Activated T-helper 1 cell treated with anti-CD3 and anti-CD28 coated beads, Interleukin-2, amount 50 U/mL, for 16 hours (primary cell): ENCODE measurements around the gene CDCA3.

Experiments
- DNase-seq, 2 donors: peaks; one replicate each; pipeline ENCODE4 v3.0.0-alpha.2; 2020; ENCODE audit warnings: low read depth in 1 of 2, low spot score in 1 of 2

CDCA3 gene

DNA sequence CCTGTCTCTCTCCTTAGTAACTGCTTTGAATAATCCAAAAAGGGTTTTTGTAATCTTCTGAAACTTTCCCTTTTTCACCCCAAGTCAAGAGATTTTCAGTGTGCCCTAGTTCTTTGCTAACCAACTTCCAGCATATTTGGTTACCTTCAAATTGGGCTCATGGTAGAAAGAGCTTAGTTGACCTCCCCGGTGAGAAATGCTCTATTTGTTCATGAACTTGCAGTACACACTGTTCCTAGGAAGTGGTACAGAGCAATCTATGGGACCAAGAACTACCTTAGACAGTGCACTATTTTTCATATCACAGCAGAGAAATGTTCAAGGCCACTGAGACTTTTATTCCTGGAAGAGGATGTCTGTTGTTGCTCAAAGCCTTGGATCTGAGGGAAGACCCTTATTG, 2.5 kb upstream of the CDCA3 start:
- no peak for DNase-seq

DNA sequence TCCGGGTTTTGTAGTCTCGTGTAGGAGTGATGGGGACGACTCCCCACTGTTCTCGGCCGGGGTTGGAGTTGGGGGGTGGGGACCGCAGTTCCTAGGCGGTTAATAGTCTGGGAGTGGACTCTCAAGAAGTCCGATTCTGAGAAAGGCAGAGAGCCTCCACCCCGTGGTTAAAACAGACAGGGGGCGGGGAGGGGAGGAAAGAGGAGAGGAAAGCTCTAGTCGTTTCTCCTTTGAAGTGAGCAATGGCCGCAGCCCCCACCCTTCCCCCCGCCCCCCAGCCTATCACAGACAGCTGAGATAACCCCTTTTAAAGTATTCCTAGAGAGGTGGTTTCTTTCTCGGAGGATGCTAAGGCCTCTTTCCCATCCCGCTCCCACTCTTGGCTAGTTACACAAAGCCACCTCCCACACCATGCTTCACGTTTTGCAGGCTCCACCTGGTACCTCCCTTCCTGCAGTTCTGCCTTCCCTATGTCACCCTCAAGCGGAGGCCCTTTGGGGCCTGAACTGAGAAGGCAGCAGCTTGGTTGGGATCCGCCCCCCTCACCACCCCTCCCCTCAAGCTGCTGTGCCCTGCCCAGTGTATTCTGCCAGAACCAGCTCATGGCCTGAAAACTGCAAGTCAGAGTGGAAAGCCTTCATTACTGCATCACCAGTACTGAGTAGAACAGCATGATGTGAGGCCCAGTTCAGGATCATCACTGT, 1.7 kb upstream of the CDCA3 start:
- DNase-seq = peak in 1 of 2 donors; percentile 52

DNA sequence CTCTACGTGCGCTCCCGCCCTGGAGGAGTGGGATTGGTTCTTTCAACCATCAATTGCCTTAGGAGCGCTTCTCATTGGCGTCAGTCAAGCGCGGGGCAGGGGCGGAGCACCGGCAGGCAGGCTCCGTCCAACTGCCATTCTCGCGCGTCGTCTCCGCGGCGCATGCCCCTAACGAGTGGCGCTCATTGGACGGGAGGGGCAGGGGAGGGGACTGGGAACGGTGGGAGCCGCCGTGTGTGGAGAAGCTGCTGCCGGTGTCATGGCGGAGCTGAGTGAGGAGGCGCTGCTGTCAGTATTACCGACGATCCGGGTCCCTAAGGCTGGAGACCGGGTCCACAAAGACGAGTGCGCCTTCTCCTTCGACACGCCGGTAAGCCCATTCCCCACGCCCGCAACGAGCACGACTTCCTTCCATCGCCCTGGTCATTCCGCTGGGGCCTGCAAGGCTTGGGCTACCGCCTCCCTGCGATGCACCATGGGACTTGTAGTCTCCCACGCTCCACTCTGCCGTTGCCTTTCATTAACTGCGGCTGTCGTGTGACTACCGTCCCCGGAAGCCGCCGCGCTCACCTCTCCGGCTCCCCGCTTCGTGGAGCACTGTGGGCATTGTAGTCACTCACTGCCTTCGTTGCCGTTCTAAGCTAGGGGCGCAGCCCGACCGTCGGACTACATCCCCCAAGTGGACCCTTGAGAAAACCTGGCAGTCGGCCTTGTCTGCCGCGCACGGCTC, 1.0 kb upstream of the CDCA3 start, which contains the start of gene USP5:
TSS of gene USP5 (plus strand) at position 230 of the 730 bp plus-strand sequence. CDS start at position 260, 30 bp downstream.
- DNase-seq = peak; percentile 93 to 98

DNA sequence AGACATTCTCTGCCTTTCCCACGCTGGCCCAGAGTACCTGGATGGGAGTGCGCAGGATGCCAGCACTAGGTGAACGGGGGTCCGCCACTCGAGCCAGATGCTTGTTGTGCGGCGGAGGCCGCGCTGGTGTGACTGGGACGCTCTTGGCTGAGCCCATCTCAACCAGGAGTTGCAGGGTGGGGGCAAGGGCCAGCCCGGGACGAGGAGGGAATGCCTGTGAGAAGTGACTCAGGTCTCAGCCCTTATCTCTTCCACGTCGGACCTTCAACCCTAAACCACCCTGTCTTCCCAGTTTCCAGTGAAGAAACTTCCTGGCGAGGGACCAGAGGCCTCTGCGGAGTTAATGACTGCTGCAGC, 312 bp downstream of the CDCA3 start:
- no peak for DNase-seq

DNA sequence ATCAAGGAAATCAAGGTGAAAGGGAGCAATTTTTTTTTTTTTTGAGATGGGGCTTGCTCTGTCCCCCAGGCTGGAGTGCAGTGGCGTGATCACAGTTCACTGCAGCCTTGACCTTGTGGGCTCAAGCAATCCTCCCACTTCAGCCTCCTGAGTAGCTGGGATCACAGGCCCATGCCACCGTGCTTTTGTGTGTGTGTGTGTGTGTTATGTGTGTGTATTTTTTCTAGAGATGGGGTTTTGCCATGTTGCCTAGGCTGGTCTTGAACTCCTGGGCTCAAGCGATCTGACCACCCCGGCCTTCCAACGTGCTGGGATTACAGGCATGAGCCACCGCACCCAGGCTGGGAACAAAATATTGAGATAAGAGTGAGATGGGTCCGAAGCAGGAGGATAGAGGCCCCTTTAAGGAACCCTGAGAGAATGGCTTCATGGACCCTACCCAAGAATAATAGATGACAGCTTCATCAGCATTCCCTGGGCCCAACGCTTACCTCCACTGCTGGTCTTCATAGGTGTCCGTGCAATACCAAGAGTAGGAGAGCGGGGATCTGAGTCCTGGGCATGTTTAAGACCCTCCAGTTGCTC, 1.0 kb downstream of the CDCA3 start:
- no peak for DNase-seq

DNA sequence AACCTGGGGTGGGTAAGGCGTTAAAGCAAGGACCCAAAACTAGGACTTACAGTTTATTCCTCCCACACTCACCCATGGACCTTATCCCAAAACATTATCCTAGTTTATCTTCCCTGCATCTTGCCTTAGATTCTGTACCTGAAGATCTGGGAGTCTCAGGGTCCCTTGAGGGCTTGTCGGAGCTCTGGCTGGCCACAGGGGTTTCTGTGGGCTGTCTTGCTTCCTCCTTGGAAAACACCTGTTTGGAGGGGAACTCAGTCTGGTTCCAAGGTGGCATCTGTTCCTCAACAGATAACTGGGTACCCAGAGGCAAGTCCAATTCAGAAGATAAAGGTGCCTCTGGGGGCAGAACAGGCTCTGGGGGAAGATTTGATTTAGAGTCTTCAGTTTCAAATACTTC, 1.7 kb downstream of the CDCA3 start:
- DNase-seq = no peak

DNA sequence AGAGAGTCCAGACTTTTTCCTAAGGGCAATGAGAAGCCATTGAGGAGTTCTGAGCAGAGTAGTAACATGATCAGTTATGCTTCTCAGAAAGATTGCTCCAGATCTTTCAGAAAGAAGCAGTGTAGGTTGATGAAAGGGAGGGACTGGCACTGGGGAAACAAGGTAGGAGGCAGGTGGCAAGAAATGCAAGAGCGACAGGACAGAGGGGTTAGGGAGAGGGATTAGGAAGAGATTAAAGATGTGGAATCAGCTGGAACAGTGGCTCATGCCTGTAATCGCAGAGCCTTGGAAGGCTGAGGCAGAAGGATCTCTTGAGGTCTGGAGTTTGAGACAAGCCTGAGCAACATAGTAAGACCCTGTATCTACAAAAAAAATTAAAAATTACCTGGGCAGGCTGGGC, 3.4 kb downstream of the CDCA3 start:
- no peak for DNase-seq

DNA sequence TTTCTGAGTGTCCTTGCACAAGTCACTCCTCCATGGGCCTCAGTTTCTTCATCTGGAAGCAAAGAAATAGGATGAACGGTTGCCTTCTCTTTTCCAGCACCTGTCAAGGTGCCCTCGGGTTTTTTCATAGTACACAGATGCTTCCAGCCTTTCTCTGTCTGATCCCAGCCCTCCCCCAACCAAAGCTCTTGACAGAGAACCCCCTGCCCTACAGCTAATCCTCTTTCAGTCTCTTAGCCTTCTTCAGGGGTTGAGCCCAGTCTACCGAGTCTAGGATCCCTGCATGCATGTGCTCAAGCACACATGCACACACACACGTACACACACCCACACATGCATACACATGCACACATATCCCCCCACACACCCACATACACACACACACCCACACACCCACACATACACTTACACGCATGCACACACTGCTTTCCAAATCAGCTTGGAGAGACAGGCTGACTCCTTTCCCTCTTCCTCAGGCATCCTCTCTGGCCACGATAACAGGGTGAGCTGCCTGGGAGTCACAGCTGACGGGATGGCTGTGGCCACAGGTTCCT, 4.7 kb downstream of the CDCA3 start:
- no peak for DNase-seq

DNA sequence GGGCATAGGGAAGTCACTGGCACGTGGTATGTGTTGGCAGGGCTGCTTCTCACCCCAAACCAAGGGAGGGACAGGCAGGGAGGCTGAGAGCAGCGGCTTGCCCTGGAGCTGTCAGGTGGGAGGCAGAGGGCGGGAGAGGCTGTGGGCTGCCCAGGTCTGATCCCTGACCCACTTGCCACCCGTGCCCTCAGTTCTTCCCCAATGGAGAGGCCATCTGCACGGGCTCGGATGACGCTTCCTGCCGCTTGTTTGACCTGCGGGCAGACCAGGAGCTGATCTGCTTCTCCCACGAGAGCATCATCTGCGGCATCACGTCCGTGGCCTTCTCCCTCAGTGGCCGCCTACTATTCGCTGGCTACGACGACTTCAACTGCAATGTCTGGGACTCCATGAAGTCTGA, 5.7 kb downstream of the CDCA3 start:
- no peak for DNase-seq

DNA sequence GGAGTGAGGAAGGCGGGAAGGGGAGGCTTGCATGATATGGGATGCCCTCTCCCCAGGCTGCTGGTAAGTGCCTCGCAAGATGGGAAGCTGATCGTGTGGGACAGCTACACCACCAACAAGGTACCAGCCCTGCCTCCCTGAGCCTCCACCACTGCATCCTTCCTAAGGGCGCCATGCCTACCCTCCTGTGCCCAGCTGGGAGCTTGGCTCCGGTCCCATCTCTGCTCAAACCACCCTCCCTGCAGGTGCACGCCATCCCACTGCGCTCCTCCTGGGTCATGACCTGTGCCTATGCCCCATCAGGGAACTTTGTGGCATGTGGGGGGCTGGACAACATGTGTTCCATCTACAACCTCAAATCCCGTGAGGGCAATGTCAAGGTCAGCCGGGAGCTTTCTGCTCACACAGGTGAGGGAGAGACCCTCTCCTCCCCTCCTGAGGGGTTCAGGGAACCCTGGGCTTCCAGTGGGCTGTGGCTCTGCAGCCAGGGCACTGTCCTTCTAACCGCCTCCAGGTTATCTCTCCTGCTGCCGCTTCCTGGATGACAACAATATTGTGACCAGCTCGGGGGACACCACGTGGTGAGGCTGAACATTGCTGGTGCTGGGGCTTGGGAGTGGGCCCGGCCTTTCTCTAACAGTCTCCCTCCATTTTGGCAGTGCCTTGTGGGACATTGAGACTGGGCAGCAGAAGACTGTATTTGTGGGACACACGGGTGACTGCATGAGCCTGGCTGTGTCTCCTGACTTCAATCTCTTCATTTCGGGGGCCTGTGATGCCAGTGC, 7.8 kb downstream of the CDCA3 start:
- DNase-seq = no peak

DNA sequence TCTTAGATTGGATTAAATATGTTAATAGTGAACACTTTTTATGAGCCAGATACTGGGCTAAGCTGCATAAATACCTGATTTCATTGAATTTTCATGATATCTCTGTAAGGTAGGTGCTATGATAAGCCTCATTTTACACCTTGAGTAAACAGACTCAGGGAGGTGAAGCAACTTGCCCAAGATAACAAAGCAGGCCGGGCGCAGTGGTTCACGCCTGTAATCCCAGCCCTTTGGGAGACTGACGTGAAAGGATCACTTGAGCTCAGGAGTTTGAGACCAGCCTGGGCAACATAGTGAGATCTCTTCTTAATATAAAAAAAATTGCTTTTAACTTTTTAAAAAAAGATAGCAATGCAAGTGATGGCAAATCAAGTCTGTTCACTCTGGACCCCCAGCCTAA, 9.0 kb downstream of the CDCA3 start:
- DNase-seq = no peak

DNA sequence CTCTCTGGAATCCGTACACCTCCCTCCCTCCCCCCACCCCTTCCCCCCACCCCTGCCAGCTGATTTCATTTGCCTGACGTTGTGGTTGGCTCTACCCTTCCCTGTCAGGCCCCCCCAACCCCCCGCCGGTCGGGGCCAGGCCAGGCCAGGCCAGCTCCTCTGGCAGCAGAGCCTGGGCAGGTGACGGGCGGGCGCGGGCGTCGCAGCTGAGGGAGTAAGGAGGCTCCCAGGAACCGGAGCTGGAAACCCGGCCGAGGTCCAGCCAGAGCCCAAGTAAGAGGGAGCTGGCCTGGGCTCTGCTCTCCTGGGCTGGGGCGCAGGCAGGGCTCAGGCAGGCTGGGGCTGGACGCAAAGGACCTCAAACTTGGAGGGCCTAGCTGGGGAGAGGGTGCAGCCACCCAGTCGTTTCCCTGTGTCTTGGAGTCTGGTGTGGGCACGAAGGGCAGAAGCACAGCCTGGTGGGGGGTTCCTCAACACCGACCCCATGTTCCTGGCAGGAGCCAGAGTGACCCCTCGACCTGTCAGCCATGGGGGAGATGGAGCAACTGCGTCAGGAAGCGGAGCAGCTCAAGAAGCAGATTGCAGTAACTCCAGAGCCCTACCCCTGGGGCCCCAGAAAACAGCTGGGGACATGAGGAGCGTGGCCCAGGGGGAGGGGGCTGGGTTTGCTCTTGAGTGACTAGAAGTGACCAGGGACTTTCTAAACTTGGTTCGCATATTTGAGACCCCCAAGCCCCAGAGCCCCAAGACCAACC, 10.1 kb downstream of the CDCA3 start, which contains the start of gene GNB3:
TSS of gene GNB3 (plus strand) at position 165 of the 755 bp plus-strand sequence. CDS start at position 528, 363 bp downstream.
- DNase-seq = no peak

DNA sequence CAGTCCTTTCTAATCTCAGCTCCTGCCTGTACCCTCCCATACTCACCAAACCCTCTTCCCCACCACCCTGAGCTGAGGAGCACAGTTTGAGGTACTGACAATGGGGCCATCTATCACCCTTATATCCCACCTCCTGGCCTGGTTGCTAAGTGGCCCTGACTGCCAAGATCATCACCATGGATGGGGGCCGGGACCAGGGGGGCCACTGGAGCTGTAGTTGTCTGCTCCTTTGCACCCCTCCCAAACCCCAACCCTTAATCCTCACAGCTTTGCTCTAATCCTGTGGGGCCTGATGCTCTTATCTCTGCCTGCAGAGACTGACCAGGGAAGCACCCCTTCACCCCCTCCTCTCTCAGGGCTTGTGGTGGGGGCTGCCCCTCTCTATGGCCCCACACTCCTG, 10.8 kb downstream of the CDCA3 start:
- no peak for DNase-seq

DNA sequence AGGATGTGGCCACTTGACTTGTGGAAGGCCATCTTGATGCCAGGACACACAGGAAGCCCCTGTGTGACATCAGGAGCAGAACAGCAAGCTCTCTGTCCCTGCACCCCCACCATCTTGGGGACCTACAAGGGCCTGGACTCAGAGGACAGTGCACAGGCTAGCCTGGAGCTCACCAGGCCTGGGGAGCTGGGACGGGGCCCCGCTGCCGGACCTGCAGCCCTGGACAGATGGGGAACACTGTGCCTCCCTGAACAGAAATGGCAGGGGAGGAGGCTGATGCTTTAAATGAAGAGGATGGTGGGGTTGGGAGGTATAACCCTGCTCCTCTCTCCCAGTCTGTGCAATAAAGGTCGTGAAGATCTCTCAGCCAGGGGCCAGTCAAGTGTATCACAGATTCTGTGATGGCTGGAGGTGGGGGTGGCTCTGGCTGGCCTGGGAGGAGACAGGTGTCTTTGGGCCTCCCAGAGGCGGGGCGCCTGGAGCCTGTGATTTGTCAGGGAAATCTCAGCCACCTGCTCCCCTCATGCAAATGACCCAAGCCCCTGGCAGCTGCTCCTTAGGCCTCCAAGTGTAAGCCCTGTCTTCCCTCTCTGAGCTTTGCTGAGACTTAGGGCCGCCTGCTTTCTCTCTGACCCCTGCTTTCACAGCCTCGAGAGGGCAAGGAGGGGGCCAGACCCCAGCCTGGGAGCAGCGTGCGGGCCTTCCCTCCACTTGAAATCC, 11.4 kb downstream of the CDCA3 start:
- no peak for DNase-seq

DNA sequence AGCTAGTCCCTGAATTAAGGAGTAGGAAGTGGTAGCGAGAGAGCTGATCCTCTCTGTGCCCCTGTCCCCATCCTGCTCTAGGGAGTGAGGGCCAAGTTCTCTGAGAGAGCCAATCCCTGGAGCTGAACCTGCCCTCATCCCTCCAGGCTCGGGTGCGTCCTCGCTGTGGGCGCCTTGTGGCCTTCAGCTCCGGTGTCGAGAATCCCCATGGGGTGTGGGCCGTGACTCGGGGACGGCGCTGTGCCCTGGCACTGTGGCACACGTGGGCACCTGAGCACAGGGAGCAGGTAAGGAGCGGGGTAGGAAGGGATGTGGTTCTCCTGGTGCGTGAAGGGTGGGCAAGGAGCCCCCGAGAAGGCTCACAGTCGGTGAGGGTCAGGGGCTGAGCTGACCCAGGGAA, 12.2 kb downstream of the CDCA3 start:
- DNase-seq = no peak

DNA sequence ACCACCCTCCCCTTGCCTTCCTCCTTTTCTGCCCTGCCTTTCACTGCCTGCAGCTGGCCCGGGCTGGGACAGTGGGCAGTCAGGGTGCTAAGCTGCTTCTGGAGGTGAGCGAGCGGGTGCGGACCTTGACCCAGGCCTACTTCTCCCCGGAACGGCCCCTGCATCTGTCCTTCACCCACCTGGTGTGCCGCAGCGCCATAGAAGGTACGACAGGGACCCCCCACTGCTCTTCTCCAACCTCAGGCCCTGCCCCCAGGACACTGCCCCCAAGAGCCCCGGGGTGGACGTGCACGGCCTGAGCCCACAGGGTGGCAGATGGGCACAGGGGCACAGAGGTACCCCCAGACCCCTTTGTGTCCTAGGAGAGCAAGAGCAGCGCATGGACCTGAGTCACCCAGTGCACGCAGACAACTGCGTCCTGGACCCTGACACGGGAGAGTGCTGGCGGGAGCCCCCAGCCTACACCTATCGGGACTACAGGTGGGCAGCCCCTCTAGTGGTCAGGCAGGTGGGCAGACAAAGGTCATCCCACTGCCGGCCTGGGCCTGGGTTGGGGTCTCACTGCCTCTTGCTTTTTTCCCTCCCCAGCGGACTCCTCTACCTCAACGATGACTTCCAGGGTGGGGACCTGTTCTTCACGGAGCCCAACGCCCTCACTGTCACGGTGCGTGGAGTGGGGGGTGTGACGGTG, 13.6 kb downstream of the CDCA3 start:
- DNase-seq = no peak

DNA sequence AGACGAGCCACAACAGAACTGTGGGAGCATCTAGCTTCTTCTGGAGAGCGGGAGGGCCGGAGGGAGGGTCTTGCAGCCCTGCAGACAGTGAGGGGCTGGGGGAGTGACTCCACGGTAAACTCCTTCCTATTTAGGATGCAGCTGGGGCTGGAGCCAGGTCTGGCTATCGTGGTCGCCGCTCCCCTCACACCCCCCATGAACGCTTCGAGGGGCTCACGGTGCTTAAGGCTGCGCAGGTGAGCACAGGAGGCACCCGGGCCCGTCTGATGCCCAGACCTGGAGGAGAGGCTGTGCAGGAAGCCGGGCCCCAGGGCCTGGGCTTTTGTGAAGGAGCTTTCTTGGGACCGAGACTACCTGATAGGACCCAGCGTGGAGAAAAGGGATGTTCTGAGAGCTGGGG, 14.2 kb downstream of the CDCA3 start:
- no peak for DNase-seq

DNA sequence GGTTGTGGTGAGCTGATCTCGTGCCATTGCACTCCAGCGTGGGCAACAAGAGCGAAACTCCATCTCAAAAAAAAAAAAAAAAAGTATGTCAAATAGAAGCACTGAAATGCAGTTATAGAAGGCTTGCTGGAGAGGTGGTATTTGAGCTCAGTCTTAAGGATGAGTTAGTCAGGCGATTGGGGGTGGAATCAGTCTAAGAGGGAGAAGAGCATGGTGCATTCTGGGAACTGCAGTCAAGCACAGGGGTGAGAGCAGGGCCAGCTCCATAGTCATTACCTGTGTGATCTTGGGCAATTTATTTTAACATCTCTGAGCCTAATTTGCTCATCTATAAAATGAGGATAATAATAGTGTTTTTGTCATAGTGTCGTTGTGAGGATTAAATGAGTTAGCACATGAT, 16.2 kb downstream of the CDCA3 start:
- DNase-seq = no peak

DNA sequence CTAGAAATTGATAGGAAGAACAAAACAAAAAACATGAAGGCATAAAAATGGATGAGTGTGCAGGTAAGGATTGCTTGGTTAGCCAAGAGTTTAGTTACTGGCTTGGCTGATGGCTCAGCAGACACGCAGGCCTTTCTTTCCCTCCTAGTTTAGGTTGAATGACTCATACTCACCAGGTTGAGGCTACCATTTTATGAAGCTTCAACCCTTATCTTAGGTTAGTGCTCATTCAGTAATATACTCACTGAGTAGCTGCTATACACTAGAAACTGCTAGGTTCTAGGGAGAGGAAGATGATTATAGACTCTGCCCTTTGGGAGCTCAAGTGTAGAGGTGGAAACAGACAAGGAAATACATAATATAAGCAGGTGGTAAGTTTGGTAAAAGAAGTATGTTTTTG, 16.8 kb downstream of the CDCA3 start:
- DNase-seq = no peak
